HEK293 (cell line): Measurements from ENCODE around the gene TMEM151B.

Experiments
- EGR2 ChIP-seq: fragments of 450-650 bp; formaldehyde crosslinking; IDR thresholded peaks from 2 replicates; pipeline ENCODE4 v1.5.1; 2016; ENCODE audit warnings: low read depth, missing biosample characterization, missing genetic modification characterization
- GFI1B ChIP-seq: fragments of 450-650 bp; formaldehyde crosslinking; IDR thresholded peaks from 2 replicates; pipeline ENCODE4 v1.5.1; 2016; ENCODE audit warnings: missing biosample characterization, missing genetic modification characterization
- HOXD13 ChIP-seq: sonication (generic); formaldehyde crosslinking; IDR thresholded peaks from 2 replicates; pipeline ENCODE4 v1.8.0; 2022; ENCODE audit warnings: missing genetic modification reagents, borderline replicate concordance
- KLF1 ChIP-seq: fragments of 450-650 bp; formaldehyde crosslinking; IDR thresholded peaks from 2 replicates; pipeline ENCODE4 v1.5.1; 2016; ENCODE audit warnings: missing biosample characterization, missing genetic modification characterization
- KLF10 ChIP-seq: fragments of 450-650 bp; IDR thresholded peaks from 2 replicates; pipeline ENCODE4 v1.5.1; 2018; ENCODE audit warnings: missing biosample characterization, mild to moderate bottlenecking, missing genetic modification characterization
- MYNN ChIP-seq: fragments of 450-650 bp; formaldehyde crosslinking; IDR thresholded peaks from 2 replicates; pipeline ENCODE4 v1.5.1; 2016; ENCODE audit warnings: missing biosample characterization, missing genetic modification characterization, borderline replicate concordance
- SP7 ChIP-seq: fragments of 450-650 bp; formaldehyde crosslinking; IDR thresholded peaks from 2 replicates; pipeline ENCODE4 v1.5.1; 2016; ENCODE audit warnings: missing biosample characterization, missing genetic modification characterization
- TRIM28 ChIP-seq: IDR thresholded peaks from 2 replicates; pipeline ENCODE4 v1.6.1; 2011; ENCODE audit warnings: low read length, control low read depth, borderline replicate concordance
- ZBTB20 ChIP-seq: fragments of 450-650 bp; formaldehyde crosslinking; IDR thresholded peaks from 2 replicates; pipeline ENCODE4 v1.5.1; 2016; ENCODE audit warnings: missing biosample characterization, missing genetic modification characterization
- ZNF112 ChIP-seq: fragments of 450-650 bp; formaldehyde crosslinking; IDR thresholded peaks from 2 replicates; pipeline ENCODE4 v1.5.0; 2017; ENCODE audit warnings: missing biosample characterization, missing genetic modification characterization
- ZNF132 ChIP-seq: fragments of 450-650 bp; formaldehyde crosslinking; IDR thresholded peaks from 2 replicates; pipeline ENCODE4 v1.5.1; 2017; ENCODE audit warnings: missing biosample characterization, missing genetic modification characterization, borderline replicate concordance
- ZNF138 ChIP-seq: fragments of 450-650 bp; formaldehyde crosslinking; IDR thresholded peaks from 2 replicates; pipeline ENCODE4 v1.5.1; 2016; ENCODE audit warnings: missing biosample characterization, missing genetic modification characterization, borderline replicate concordance
- ZNF169 ChIP-seq: fragments of 450-650 bp; formaldehyde crosslinking; IDR thresholded peaks from 2 replicates; pipeline ENCODE4 v1.5.1; 2016; ENCODE audit warnings: missing biosample characterization, missing genetic modification characterization
- ZNF202 ChIP-seq: fragments of 450-650 bp; formaldehyde crosslinking; IDR thresholded peaks from 2 replicates; pipeline ENCODE4 v1.5.1; 2016; ENCODE audit warnings: missing biosample characterization, missing genetic modification characterization, borderline replicate concordance
- ZNF214 ChIP-seq: fragments of 450-650 bp; formaldehyde crosslinking; IDR thresholded peaks from 2 replicates; pipeline ENCODE4 v1.5.1; 2017; ENCODE audit warnings: missing biosample characterization, mild to moderate bottlenecking, missing genetic modification characterization, borderline replicate concordance
- ZNF221 ChIP-seq: fragments of 450-650 bp; formaldehyde crosslinking; IDR thresholded peaks from 2 replicates; pipeline ENCODE4 v1.5.1; 2017; ENCODE audit warnings: missing biosample characterization, missing genetic modification characterization, borderline replicate concordance
- ZNF223 ChIP-seq: fragments of 450-650 bp; formaldehyde crosslinking; IDR thresholded peaks from 2 replicates; pipeline ENCODE4 v1.5.1; 2016; ENCODE audit warnings: missing biosample characterization, missing genetic modification characterization
- ZNF24 ChIP-seq: fragments of 450-650 bp; formaldehyde crosslinking; IDR thresholded peaks from 2 replicates; pipeline ENCODE4 v1.5.1; 2016; ENCODE audit warnings: missing biosample characterization, missing genetic modification characterization
- ZNF274 ChIP-seq, 2 experiments: fragments of 200-500 bp in 1 of 2; fragments of 450-650 bp in 1 of 2; sonication (Bioruptor generic) in 1 of 2; formaldehyde crosslinking in 1 of 2; IDR thresholded peaks; 2 replicates each; pipeline versions ENCODE4 v1.5.1 to v1.6.1; 2014 to 2016; ENCODE audit warnings: borderline replicate concordance in 1 of 2, inconsistent platforms in 1 of 2, low read length in 1 of 2, missing biosample characterization in 1 of 2, missing genetic modification characterization in 1 of 2
- ZNF350 ChIP-seq: fragments of 450-650 bp; formaldehyde crosslinking; IDR thresholded peaks from 2 replicates; pipeline ENCODE4 v1.5.0; 2017; ENCODE audit warnings: missing biosample characterization, mild to moderate bottlenecking, missing genetic modification characterization
- ZNF426 ChIP-seq: fragments of 450-650 bp; formaldehyde crosslinking; IDR thresholded peaks from 2 replicates; pipeline ENCODE4 v1.5.1; 2017; ENCODE audit warnings: missing biosample characterization, missing genetic modification characterization, mild to moderate bottlenecking, inconsistent platforms, moderate library complexity
- ZNF473 ChIP-seq: fragments of 450-650 bp; formaldehyde crosslinking; IDR thresholded peaks from 2 replicates; pipeline ENCODE4 v1.5.1; 2017; ENCODE audit warnings: missing biosample characterization, missing genetic modification characterization
- ZNF48 ChIP-seq: fragments of 450-650 bp; formaldehyde crosslinking; IDR thresholded peaks from 2 replicates; pipeline ENCODE4 v1.5.1; 2016; ENCODE audit warnings: missing biosample characterization, missing genetic modification characterization
- ZNF501 ChIP-seq: fragments of 450-650 bp; formaldehyde crosslinking; IDR thresholded peaks from 2 replicates; pipeline ENCODE4 v1.5.1; 2016; ENCODE audit warnings: missing biosample characterization, missing genetic modification characterization
- ZNF555 ChIP-seq: fragments of 450-650 bp; formaldehyde crosslinking; conservative IDR thresholded peaks from 2 replicates; pipeline ENCODE4 v1.5.1; 2017; ENCODE audit warnings: missing biosample characterization, mild to moderate bottlenecking, missing genetic modification characterization, inconsistent platforms
- ZNF560 ChIP-seq: fragments of 450-650 bp; formaldehyde crosslinking; IDR thresholded peaks from 2 replicates; pipeline ENCODE4 v1.5.1; 2017; ENCODE audit warnings: missing biosample characterization, missing genetic modification characterization, borderline replicate concordance
- ZNF585B ChIP-seq: fragments of 450-650 bp; formaldehyde crosslinking; IDR thresholded peaks from 2 replicates; pipeline ENCODE4 v1.5.1; 2016; ENCODE audit warnings: missing biosample characterization, missing genetic modification characterization
- ZNF623 ChIP-seq: fragments of 450-650 bp; formaldehyde crosslinking; IDR thresholded peaks from 2 replicates; pipeline ENCODE4 v1.5.1; 2016; ENCODE audit warnings: missing biosample characterization, missing genetic modification characterization
- ZNF624 ChIP-seq: fragments of 450-650 bp; formaldehyde crosslinking; IDR thresholded peaks from 2 replicates; pipeline ENCODE4 v1.5.1; 2017; ENCODE audit warnings: missing biosample characterization, missing genetic modification characterization
- ZNF654 ChIP-seq: fragments of 450-650 bp; formaldehyde crosslinking; IDR thresholded peaks from 2 replicates; pipeline ENCODE4 v1.5.1; 2016; ENCODE audit warnings: low read depth, missing biosample characterization, missing genetic modification characterization
- ZNF660 ChIP-seq: fragments of 450-650 bp; IDR thresholded peaks from 2 replicates; pipeline ENCODE4 v1.5.1; 2018; ENCODE audit warnings: missing biosample characterization, mild to moderate bottlenecking, missing genetic modification characterization
- ZNF76 ChIP-seq: fragments of 450-650 bp; formaldehyde crosslinking; IDR thresholded peaks from 2 replicates; pipeline ENCODE4; 2016; ENCODE audit warnings: low read depth, missing biosample characterization, missing genetic modification characterization, borderline replicate concordance
- ZNF785 ChIP-seq: fragments of 450-650 bp; formaldehyde crosslinking; IDR thresholded peaks from 2 replicates; pipeline ENCODE4 v1.5.1; 2016; ENCODE audit warnings: missing biosample characterization, missing genetic modification characterization
- ZNF791 ChIP-seq: fragments of 450-650 bp; formaldehyde crosslinking; IDR thresholded peaks from 2 replicates; pipeline ENCODE4 v1.5.1; 2016; ENCODE audit warnings: missing biosample characterization, missing genetic modification characterization
- ZNF792 ChIP-seq: fragments of 450-650 bp; formaldehyde crosslinking; IDR thresholded peaks from 2 replicates; pipeline ENCODE4 v1.5.1; 2016; ENCODE audit warnings: missing biosample characterization, missing genetic modification characterization
- ZNF830 ChIP-seq: fragments of 450-650 bp; IDR thresholded peaks from 2 replicates; pipeline ENCODE4 v1.5.0; 2018; ENCODE audit warnings: missing biosample characterization, missing genetic modification characterization, low read depth, mild to moderate bottlenecking, moderate library complexity
- TF ChIP-seq, protein P1 (sequence below): fragments of 450-650 bp; formaldehyde crosslinking; IDR thresholded peaks from 2 replicates; pipeline ENCODE4 v1.5.0; 2017; ENCODE audit warnings: missing biosample characterization, missing genetic modification characterization, borderline replicate concordance
- TF ChIP-seq, protein P2 (sequence below): fragments of 450-650 bp; formaldehyde crosslinking; IDR thresholded peaks from 2 replicates; pipeline ENCODE4 v1.5.1; 2016; ENCODE audit warnings: missing biosample characterization, missing genetic modification characterization

TMEM151B gene

DNA sequence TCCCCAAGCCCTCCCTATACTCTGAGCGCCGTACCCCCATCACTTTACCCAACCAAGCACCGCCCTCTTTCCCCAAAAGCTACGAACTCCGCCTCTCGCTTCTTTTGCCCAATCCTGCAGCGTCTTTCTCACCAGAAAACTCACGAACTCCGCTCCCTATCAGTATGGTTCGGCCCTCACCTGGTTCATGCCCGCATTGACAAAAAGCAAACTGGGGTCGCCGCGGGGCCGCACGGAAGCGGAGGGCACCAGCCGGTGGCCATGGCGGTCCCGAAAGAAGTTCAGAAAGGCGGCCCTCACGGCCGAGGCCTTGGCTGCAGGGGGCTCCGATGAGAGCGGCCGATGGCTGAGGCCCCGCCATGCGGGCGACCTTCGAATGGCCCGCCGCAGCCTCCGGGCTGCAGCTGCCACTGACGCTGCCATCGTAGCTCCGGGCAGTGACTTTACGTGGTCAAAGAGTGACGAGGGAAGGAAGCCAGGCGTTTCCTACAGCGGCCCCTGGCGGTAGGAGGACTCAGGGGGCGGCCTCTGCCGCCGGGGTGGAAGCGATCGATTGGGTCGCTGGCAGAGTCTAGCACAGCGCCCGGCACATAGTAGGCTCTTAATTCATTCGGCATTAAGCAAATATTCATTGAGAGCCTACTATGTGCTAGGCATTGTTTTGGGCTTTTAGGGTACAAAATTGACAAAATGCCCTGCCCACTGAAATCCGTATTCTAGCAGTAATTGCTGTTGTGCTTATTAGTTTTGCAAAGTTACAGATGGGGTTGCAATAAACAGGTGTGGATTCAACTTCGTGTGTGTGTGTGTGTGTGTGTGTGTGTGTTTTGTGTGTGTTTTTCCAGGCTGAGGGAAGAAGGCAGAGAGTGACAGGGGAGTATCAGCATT lies 42.9 kb downstream of the TMEM151B start, which contains the start of gene AARS2 (continued):
- TF ChIP-seq ZNF792 (tag by site-specific recombination) (no peak), ZNF48 (no peak), ZNF202 (no peak), ZNF138 (tag by site-specific recombination) (no peak), TRIM28 (peak; percentile 58; the same call in 1 of the 2 replicates), ZNF76 (peak; percentile 78; the same call in 1 of the 2 replicates), ZNF221 (tag by site-specific recombination) (0 out of 2 replicates have a peak, but pooled peaks have one; percentile 75), ZNF623 (tag by site-specific recombination) (peak; percentile 45; the same call in 1 of the 2 replicates), ZNF791 (tag by site-specific recombination) (no peak), EGR2 (tag by site-specific recombination) (peak; percentile 29; the same call in 1 of the 2 replicates), ZNF214 (tag by site-specific recombination) (no peak), ZNF501 (tag by site-specific recombination) (peak; percentile 100), ZNF169 (tag by site-specific recombination) (no peak), ZNF112 (tag by site-specific recombination) (no peak), ZNF274 (IDR thresholded peaks at IDR 0.05; ENCODE audit: low read length) (no peak), ZNF274 (tag by site-specific recombination; IDR thresholded peaks at IDR 0.05; ENCODE audit: borderline replicate concordance) (no peak), ZBTB20 (tag by site-specific recombination) (peak; percentile 58; the same call in 1 of the 2 replicates), ZNF426 (tag by site-specific recombination) (no peak), ZNF473 (tag by site-specific recombination) (no peak), ZNF654 (tag by site-specific recombination) (peak; percentile 39), ZNF350 (tag by site-specific recombination) (peak; percentile 69), ZNF585B (tag by site-specific recombination) (peak; percentile 18; the same call in 1 of the 2 replicates), HOXD13 (CRISPR knock-in tag) (peak; percentile 80), KLF10 (tag by site-specific recombination) (peak; percentile 55), ZNF132 (no peak), ZNF223 (tag by site-specific recombination) (no peak), ZNF785 (0 out of 2 replicates have a peak, but pooled peaks have one; percentile 17), ZNF555 (tag by site-specific recombination) (no peak), ZNF560 (tag by site-specific recombination) (no peak), SP7 (tag by site-specific recombination) (peak; percentile 93), ZNF24 (tag by site-specific recombination) (peak; percentile 93), ZNF830 (no peak), KLF1 (peak; percentile 22; the same call in 1 of the 2 replicates), ZNF624 (no peak), GFI1B (tag by site-specific recombination) (0 out of 2 replicates have a peak, but pooled peaks have one; percentile 50), ZNF660 (tag by site-specific recombination) (peak; percentile 97), MYNN (tag by site-specific recombination) (no peak)
- TF ChIP-seq, protein P1, sequence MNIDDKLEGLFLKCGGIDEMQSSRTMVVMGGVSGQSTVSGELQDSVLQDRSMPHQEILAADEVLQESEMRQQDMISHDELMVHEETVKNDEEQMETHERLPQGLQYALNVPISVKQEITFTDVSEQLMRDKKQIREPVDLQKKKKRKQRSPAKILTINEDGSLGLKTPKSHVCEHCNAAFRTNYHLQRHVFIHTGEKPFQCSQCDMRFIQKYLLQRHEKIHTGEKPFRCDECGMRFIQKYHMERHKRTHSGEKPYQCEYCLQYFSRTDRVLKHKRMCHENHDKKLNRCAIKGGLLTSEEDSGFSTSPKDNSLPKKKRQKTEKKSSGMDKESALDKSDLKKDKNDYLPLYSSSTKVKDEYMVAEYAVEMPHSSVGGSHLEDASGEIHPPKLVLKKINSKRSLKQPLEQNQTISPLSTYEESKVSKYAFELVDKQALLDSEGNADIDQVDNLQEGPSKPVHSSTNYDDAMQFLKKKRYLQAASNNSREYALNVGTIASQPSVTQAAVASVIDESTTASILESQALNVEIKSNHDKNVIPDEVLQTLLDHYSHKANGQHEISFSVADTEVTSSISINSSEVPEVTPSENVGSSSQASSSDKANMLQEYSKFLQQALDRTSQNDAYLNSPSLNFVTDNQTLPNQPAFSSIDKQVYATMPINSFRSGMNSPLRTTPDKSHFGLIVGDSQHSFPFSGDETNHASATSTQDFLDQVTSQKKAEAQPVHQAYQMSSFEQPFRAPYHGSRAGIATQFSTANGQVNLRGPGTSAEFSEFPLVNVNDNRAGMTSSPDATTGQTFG, result no peak
- TF ChIP-seq, protein P2, sequence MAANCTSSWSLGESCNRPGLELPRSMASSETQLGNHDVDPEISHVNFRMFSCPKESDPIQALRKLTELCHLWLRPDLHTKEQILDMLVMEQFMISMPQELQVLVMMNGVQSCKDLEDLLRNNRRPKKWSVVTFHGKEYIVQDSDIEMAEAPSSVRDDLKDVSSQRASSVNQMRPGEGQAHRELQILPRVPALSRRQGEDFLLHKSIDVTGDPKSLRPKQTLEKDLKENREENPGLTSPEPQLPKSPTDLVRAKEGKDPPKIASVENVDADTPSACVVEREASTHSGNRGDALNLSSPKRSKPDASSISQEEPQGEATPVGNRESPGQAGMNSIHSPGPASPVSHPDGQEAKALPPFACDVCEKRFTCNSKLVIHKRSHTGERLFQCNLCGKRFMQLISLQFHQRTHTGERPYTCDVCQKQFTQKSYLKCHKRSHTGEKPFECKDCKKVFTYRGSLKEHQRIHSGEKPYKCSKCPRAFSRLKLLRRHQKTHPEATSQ (tag by site-specific recombination), result peak; percentile 92
